Frontal cortex (tissue), 4 donors: ENCODE measurements around the gene CCSER1. TPM values are rescaled to one million over a fixed set of nuclear protein-coding genes. Genes with fewer than 3 reads are reported as not detected.
"Not testable (repeated sequence)": the region's sequence is repeated elsewhere in the genome, so short reads cannot be mapped to it uniquely, and the experiment has no call there.

Experiments used
- DNase-seq, 2 donors: peaks; one replicate each; pipeline ENCODE4 v3.0.0; 2012; ENCODE audit warnings: low spot score in 2 of 2
- FAIRE-seq: peaks from 2 replicates; lab custom pipeline; 2012; peaks lifted over from hg19 to GRCh38; lab: Jason Lieb, UNC
- total RNA-seq: library from RNA; depleted of rRNA; stranded (reverse); fragments of >200 nt; gene quantifications from one replicate; pipeline ENCODE4 v1.2.3, GENCODE V29; 2014
- donor health status: control.
- donor health status: control.
- donor health status: control.

The CCSER1 gene
- total RNA-seq, 1 donor from 2014 or later, result 165 TPM

GRCh38 chr4:91076147-91076546 lies 949.0 kb downstream of the CCSER1 start:
- DNase-seq (no peak), FAIRE-seq (no peak)

- DNase-seq, result no peak
- no peak for FAIRE-seq
Measured at GRCh38 chr4:91085961-91086360, 958.8 kb downstream of the CCSER1 start.

- FAIRE-seq (no peak), DNase-seq (no peak)
Measured at GRCh38 chr4:91087743-91088142, 960.5 kb downstream of the CCSER1 start.

GRCh38 chr4:91089178-91089577 lies 962.0 kb downstream of the CCSER1 start:
- FAIRE-seq, result no peak
- no peak for DNase-seq

GRCh38 chr4:91092398-91092980 lies 965.3 kb downstream of the CCSER1 start:
- no peak for DNase-seq
- FAIRE-seq, result no peak

GRCh38 chr4:91094220-91094619 lies 967.0 kb downstream of the CCSER1 start:
- FAIRE-seq, DNase-seq: not testable (repeated sequence)

- FAIRE-seq (no peak), DNase-seq (no peak)
Measured at GRCh38 chr4:91099666-91100065, 972.5 kb downstream of the CCSER1 start.

GRCh38 chr4:91108751-91109150 lies 981.6 kb downstream of the CCSER1 start:
- FAIRE-seq (no peak), DNase-seq (no peak)

- DNase-seq, result no peak
- FAIRE-seq, result no peak
Measured at GRCh38 chr4:91111556-91111955, 984.4 kb downstream of the CCSER1 start.

GRCh38 chr4:91113130-91113706 lies 986.0 kb downstream of the CCSER1 start:
- peak in 1 of 2 donors; percentile 14 for DNase-seq
- no peak for FAIRE-seq

- FAIRE-seq, result no peak
- DNase-seq, result no peak
Measured at GRCh38 chr4:91114386-91114785, 987.2 kb downstream of the CCSER1 start.

GRCh38 chr4:91116861-91117260 lies 989.7 kb downstream of the CCSER1 start:
- DNase-seq (no peak), FAIRE-seq (no peak)

- no peak for FAIRE-seq
- DNase-seq, result no peak
Measured at GRCh38 chr4:91118597-91118996, 991.4 kb downstream of the CCSER1 start.

GRCh38 chr4:91123742-91124141 lies 996.5 kb downstream of the CCSER1 start:
- FAIRE-seq (no peak), DNase-seq (no peak)

- DNase-seq (no peak), FAIRE-seq (no peak)
Measured at GRCh38 chr4:91127192-91127591, 1000.0 kb downstream of the CCSER1 start.

GRCh38 chr4:91127831-91128230 lies 1000.6 kb downstream of the CCSER1 start:
- DNase-seq (no peak), FAIRE-seq (no peak)

- no peak for FAIRE-seq
Measured at GRCh38 chr4:91128519-91128918, 1001.3 kb downstream of the CCSER1 start.

GRCh38 chr4:91147067-91147466 lies 1019.9 kb downstream of the CCSER1 start:
- DNase-seq, result no peak
- no peak for FAIRE-seq

More at GRCh38 chr4:91128519-91128918, 1001.3 kb downstream of the CCSER1 start:
- no peak for DNase-seq

GRCh38 chr4:91154041-91154440 lies 1026.8 kb downstream of the CCSER1 start:
- FAIRE-seq, DNase-seq: not testable (repeated sequence)

GRCh38 chr4:91167864-91168653 lies 1040.9 kb downstream of the CCSER1 start:
- DNase-seq, FAIRE-seq: not testable (repeated sequence)

GRCh38 chr4:91170768-91171167 lies 1043.6 kb downstream of the CCSER1 start:
- FAIRE-seq (no peak), DNase-seq (no peak)
